GM18873 (cell line): Measurements from ENCODE around the gene WNK2.

ENCODE experiments used
- ATAC-seq: cut with Tn5 transposase; IDR thresholded peaks from one replicate; pipeline ENCODE4 v1.9.1; 2021; ENCODE audit warnings: mild to moderate bottlenecking, moderate library complexity, moderate number of reproducible peaks; ENCODE audit not compliant: unreplicated experiment, low FRiP score

The WNK2 gene

DNA sequence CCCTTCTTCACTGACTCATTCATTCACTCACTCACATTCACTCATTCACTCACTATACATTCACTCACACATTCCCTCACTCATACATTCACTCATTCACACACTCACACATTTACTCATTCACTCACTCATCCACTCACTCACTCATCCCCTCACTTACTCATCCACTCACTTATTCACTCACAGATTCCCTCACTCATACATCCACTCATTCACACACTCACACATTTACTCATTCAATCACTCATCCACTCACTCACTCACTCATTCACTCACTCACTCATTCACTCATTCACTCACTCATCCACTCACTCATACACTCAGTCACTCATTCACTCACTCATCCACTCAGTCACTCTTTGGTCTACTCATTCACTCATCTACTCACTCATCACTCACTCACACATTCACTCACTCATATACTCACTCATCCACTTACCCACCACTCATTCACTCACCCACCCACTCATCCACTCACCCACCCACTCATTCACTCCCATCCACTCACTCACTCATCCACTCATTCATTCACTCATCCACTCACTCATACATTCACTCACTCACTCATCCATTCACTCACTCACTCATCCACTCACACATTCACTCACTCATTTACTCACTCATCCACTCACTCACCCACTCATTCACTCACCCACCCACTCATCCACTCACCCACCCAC lies 27.2 kb downstream of the WNK2 start:
- ATAC-seq: no peak

GRCh38 chr9:93211654-93212001 lies 27.7 kb downstream of the WNK2 start:
- no peak for ATAC-seq

- ATAC-seq: no peak
These were observed 28.5 kb downstream of the WNK2 start for GRCh38 chr9:93212409-93212808.

GRCh38 chr9:93216073-93216365 lies 32.1 kb downstream of the WNK2 start:
- no peak for ATAC-seq

GRCh38 chr9:93217706-93218105 lies 33.8 kb downstream of the WNK2 start:
- no peak for ATAC-seq

DNA sequence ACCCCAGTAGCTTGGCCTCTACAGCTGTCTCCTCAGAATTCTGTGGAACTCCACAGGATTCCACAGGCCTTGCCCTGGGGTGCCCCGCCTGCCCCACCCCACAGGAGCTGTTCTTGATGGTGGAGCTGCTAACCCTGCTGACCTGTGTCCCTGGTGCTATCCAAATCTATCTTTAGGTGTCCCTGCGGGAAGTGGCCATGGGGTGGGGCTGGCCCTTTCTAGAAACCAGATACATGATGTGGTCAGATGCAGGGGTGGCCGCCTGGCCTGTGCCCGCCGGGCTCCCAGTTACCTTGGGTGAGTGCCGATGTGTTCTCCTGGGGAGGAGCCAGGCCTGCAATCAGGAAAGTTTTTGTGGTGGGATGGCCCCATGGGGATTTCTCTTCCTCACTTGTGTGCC lies 34.2 kb downstream of the WNK2 start:
- no peak for ATAC-seq

GRCh38 chr9:93218671-93219420 lies 34.9 kb downstream of the WNK2 start:
- ATAC-seq: no peak

- ATAC-seq: no peak
These were observed 35.8 kb downstream of the WNK2 start for GRCh38 chr9:93219692-93220091.

- no peak for ATAC-seq
These were observed 36.7 kb downstream of the WNK2 start for GRCh38 chr9:93220627-93221026.

DNA sequence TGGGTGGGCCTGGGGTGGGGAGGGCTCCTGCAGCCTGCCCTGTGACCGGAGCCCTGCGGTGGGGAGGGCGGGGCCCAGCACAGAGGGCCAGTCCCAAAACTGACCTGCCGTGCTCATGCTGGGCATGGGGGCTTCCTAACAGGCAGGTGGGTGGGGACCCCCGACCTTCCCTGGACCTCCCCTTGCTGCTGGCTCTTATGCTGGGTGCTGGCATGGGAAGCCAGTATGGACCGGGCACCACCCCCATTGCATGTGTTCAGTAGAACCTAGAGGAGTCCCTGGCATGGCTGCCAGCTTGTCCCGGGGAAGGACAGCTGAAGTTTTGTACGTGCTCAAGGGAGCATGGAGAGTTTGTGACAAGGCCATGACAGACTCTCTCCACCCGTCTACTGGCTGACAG lies 37.1 kb downstream of the WNK2 start:
- no peak for ATAC-seq

- no peak for ATAC-seq
These were observed 38.9 kb downstream of the WNK2 start for GRCh38 chr9:93222890-93223259.

DNA sequence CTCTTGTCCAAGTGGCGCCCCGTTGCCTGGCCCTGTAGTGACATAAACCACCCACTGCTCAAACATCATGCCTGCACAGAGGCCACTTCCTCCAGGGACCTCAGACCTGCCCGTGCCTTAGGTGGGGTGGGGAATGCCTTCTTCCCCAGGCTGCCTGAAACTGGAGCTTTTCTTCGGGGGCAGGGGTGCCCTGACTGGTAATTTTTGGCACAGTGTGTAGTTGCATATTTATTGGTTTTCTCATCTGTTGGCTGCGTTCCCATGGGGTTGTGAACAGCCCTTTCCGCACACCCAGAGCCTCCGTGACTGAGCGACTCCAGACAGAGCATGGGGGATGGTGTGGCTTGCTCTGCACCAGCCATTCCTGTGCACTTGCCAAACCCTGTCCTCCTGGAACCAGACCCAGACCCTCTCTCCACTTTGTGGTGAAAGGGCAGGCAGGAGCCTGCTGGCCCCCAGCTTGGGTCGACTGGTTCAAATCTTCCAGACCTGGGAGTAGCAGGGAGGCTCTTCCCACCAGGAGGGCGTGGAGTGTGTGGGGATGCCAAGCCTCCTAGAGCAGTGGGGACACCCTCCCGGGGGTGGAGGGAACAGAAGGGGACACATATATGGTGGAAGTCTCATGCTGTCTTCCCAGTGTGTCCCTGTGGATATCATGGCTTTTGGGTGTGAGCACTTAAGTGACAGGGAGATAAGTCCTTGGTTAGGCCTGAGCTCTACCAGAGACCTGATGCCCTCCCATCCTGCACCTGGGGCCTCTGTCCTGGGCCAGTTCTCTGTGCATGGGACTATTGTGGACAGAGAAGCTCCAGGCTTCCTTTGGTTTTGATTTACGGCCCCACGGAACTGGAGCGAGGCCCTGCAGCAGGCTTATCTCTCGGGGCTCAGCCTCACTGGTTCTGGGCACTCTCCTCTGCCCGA lies 39.6 kb downstream of the WNK2 start:
- no peak for ATAC-seq

- ATAC-seq: no peak
These were observed 40.7 kb downstream of the WNK2 start for GRCh38 chr9:93224591-93224990.

GRCh38 chr9:93225417-93225816 lies 41.5 kb downstream of the WNK2 start:
- ATAC-seq: no peak

GRCh38 chr9:93225892-93226291 lies 42.0 kb downstream of the WNK2 start:
- no peak for ATAC-seq

DNA sequence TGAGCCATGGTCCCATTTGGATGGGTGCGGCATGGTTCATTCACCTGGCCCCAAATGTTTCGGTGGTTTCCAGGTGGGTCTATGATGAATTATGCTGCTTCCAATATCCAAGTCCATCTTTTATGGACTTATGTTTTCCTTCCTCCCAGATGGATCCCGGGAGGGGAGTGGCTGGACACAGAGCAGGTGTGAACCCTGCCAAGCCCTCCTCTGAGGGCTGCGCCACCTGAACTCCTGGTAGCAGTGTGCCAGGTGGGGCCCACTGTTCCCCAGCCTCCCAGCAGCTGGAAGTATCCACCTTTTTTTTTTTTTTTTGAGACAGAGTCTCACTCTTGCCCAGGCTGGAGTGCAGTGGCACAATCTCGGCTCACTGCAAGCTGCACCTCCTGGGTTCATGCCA lies 42.9 kb downstream of the WNK2 start:
- ATAC-seq: no peak

- ATAC-seq: no peak
These were observed 44.1 kb downstream of the WNK2 start for GRCh38 chr9:93228030-93228429.

GRCh38 chr9:93228453-93228852 lies 44.5 kb downstream of the WNK2 start:
- no peak for ATAC-seq

GRCh38 chr9:93229636-93230035 lies 45.7 kb downstream of the WNK2 start:
- ATAC-seq: no peak

- no peak for ATAC-seq
These were observed 46.2 kb downstream of the WNK2 start for GRCh38 chr9:93230185-93230584.

GRCh38 chr9:93230601-93231000 lies 46.7 kb downstream of the WNK2 start:
- no peak for ATAC-seq
